Calu3 (cell line): ENCODE measurements around the gene ABCA7. TPM values are rescaled to one million over a fixed set of nuclear protein-coding genes. Genes with fewer than 3 reads are reported as not detected.

Source experiments
- BruUV-seq: library from RNA; stranded (reverse); fragments of 400-500 nt; replicated peaks from 2 replicates; lab custom pipeline; 2021; lab: Mats Ljungman, UMichigan
- CTCF ChIA-PET: fragments of 300-600 bp; sonication (Branson Sonifier 250); formaldehyde crosslinking; loops from one replicate; lab custom pipeline; 2022; ENCODE audit warnings: antibody characterized with exemption; lab: Charles Lee
- DNase-seq: peaks from one replicate; pipeline ENCODE4 v3.0.0; 2022
- H3K27ac Mint-ChIP-seq: one replicate; pipeline ENCODE4 v1.8.0; 2022; ENCODE audit warnings: mixed read lengths; ENCODE audit not compliant: unreplicated experiment
- H3K27me3 Mint-ChIP-seq: one replicate; pipeline ENCODE4 v1.8.0; 2022; ENCODE audit warnings: mixed read lengths; ENCODE audit not compliant: unreplicated experiment
- H3K36me3 Mint-ChIP-seq: one replicate; pipeline ENCODE4 v1.8.0; 2022; ENCODE audit warnings: mild to moderate bottlenecking, moderate library complexity, mixed read lengths; ENCODE audit not compliant: insufficient read depth, unreplicated experiment
- H3K4me1 Mint-ChIP-seq: one replicate; pipeline ENCODE4 v1.8.0; 2022; ENCODE audit warnings: mild to moderate bottlenecking, low read depth, mixed read lengths; ENCODE audit not compliant: unreplicated experiment
- H3K4me3 Mint-ChIP-seq: one replicate; pipeline ENCODE4 v1.8.0; 2022; ENCODE audit warnings: mild to moderate bottlenecking, low read depth, moderate library complexity, mixed read lengths; ENCODE audit not compliant: unreplicated experiment
- H3K9me3 Mint-ChIP-seq: one replicate; pipeline ENCODE4 v1.8.0; 2022; ENCODE audit warnings: low read depth, mixed read lengths; ENCODE audit not compliant: unreplicated experiment
- CTCF ChIP-seq: fragments of 200-600 bp; IDR thresholded peaks from one replicate; pipeline ENCODE4 v1.8.0; 2022; ENCODE audit warnings: antibody characterized with exemption; ENCODE audit not compliant: unreplicated experiment
- intact Hi-C: fragments of 100-400 bp; cut with micrococcal nuclease; formaldehyde crosslinking; loops from one replicate; pipeline ENCODE4 v1.10.0; 2022; ENCODE audit not compliant: unreplicated experiment
- total RNA-seq: library from RNA; stranded (reverse); gene quantifications from 2 replicates; pipeline ENCODE4 v1.2.3, GENCODE V29; 2022

ABCA7 gene
- total RNA-seq, 1 experiment from 2014 or later: 22.7 TPM

- intact Hi-C loops: no loop called here
- H3K27ac Mint-ChIP-seq: no peak overlapping the region
- peaks cover 38% of the 10 kb centered on the region for H3K36me3 Mint-ChIP-seq
- peak overlapping the region; percentile 58 for H3K4me3 Mint-ChIP-seq
- peak; percentile 68 for TF ChIP-seq CTCF
- BruUV-seq: no TSS peak
- CTCF ChIA-PET: interaction anchor here (0.5 to 2.0 kb wide), 2 partner anchors 10 to 294 kb away, joined by 4 to 12 read pairs; no protein-coding TSS in a partner anchor
- H3K9me3 Mint-ChIP-seq: no peaks in the 10 kb centered on the region
- no peaks in the 10 kb centered on the region for H3K27me3 Mint-ChIP-seq
- H3K4me1 Mint-ChIP-seq: peaks cover 10% of the 10 kb centered on the region
- peak; percentile 76 for DNase-seq
Measured at GRCh38 chr19:1064661-1065605, 25.0 kb downstream of the ABCA7 start.

GRCh38 chr19:1065606-1066109, 25.8 kb downstream of the ABCA7 start:
- peak overlapping the region; percentile 58 for H3K4me3 Mint-ChIP-seq
- no peak overlapping the region for H3K27ac Mint-ChIP-seq
- BruUV-seq: no TSS peak
- peaks cover 10% of the 10 kb centered on the region for H3K4me1 Mint-ChIP-seq
- no peak for TF ChIP-seq CTCF
- intact Hi-C loops: no loop called here
- CTCF ChIA-PET: interaction anchor here (2.0 kb wide), 1 partner anchor 9 kb away, joined by 12 read pairs; no protein-coding TSS in a partner anchor
- H3K27me3 Mint-ChIP-seq: no peaks in the 10 kb centered on the region
- H3K36me3 Mint-ChIP-seq: peaks cover 38% of the 10 kb centered on the region
- DNase-seq: peak; percentile 32
- H3K9me3 Mint-ChIP-seq: no peaks in the 10 kb centered on the region

GRCh38 chr19:1066251-1066747, 26.4 kb downstream of the ABCA7 start:
- DNase-seq: peak; percentile 34
- Mint-ChIP-seq H3K9me3 (no peaks in the 10 kb centered on the region), H3K4me3 (peak overlapping the region; percentile 58), H3K27ac (no peak overlapping the region), H3K27me3 (no peaks in the 10 kb centered on the region), H3K4me1 (peaks cover 10% of the 10 kb centered on the region), H3K36me3 (peaks cover 38% of the 10 kb centered on the region)
- no TSS peak for BruUV-seq
- intact Hi-C loops: no loop called here
- CTCF ChIA-PET: interaction anchor here (0.5 to 2.0 kb wide), 2 partner anchors 9 to 33 kb away, joined by 3 to 12 read pairs; no protein-coding TSS in a partner anchor
- no peak for TF ChIP-seq CTCF

GRCh38 chr19:1066748-1067340, 26.9 kb downstream of the ABCA7 start, which contains the start of gene ARHGAP45:
ARHGAP45 (plus strand) TSS chr19:1067167; CDS start chr19:1067406, 239 bp downstream.
- H3K9me3 Mint-ChIP-seq: no peaks in the 10 kb centered on the region
- peak within 1 kb of the TSS; percentile 58 for H3K4me3 Mint-ChIP-seq
- BruUV-seq: no TSS peak
- intact Hi-C loops: no loop called here
- TF ChIP-seq CTCF: no peak
- H3K4me1 Mint-ChIP-seq: peaks cover 10% of the 10 kb centered on the region
- H3K36me3 Mint-ChIP-seq: peaks cover 38% of the 10 kb centered on the region
- CTCF ChIA-PET: interaction anchor here (0.5 to 0.7 kb wide), 2 partner anchors 33 to 35 kb away, joined by 3 to 5 read pairs; no protein-coding TSS in a partner anchor
- no peaks in the 10 kb centered on the region for H3K27me3 Mint-ChIP-seq
- DNase-seq: peak; percentile 49
- no peak within 1 kb of the TSS for H3K27ac Mint-ChIP-seq
